Left ventricle myocardium inferior (tissue), 1 donor: ENCODE measurements around the gene URB1. TPM values are rescaled to one million over a fixed set of nuclear protein-coding genes. Genes with fewer than 3 reads are reported as not detected.

Source experiments
- DNase-seq: peaks from one replicate; pipeline ENCODE4 v3.0.0-alpha.2; 2020
- H3K27ac ChIP-seq: fragments of 200-600 bp; replicated peaks from 2 replicates; pipeline ENCODE4 v1.8.0; 2021
- H3K27me3 ChIP-seq: fragments of 200-600 bp; 2 replicates; pipeline ENCODE4 v1.8.0; 2021; ENCODE audit warnings: low read depth
- H3K36me3 ChIP-seq: fragments of 200-600 bp; 2 replicates; pipeline ENCODE4 v1.8.0; 2021
- H3K4me1 ChIP-seq: fragments of 200-600 bp; 2 replicates; pipeline ENCODE4 v1.8.0; 2021
- H3K4me3 ChIP-seq: fragments of 200-600 bp; 2 replicates; pipeline ENCODE4 v1.8.0; 2021; ENCODE audit warnings: mild to moderate bottlenecking, moderate library complexity
- H3K9me3 ChIP-seq: fragments of 200-600 bp; replicated peaks from 2 replicates; pipeline ENCODE4 v1.8.0; 2021
- CTCF ChIP-seq: fragments of 200-600 bp; IDR thresholded peaks from 2 replicates; pipeline ENCODE4 v1.8.0; 2021; ENCODE audit warnings: antibody characterized with exemption, mild to moderate bottlenecking, borderline replicate concordance
- intact Hi-C: fragments of 100-400 bp; cut with micrococcal nuclease; formaldehyde crosslinking; loops from one replicate; pipeline ENCODE4 v1.11.0; 2022
- total RNA-seq: library from RNA; stranded (reverse); fragmentation: NEBNext Ultra II Directional; extraction: Animal tissue kit (Norgen Biotek cat#: 25700); gene quantifications from one replicate; pipeline ENCODE4 v1.2.1, GENCODE V29; 2021
- donor health status: DM: no; HTN: yes; CAD: no; lungs with severe emphysema.

URB1 gene
- total RNA-seq, 1 donor from 2014 or later, result 13.8 TPM

GRCh38 chr21:32423320-32424190 lies 30.7 kb upstream of the URB1 start:
- intact Hi-C loops, result no loop called here
- no peaks in the 10 kb centered on the region for H3K27me3 ChIP-seq
- H3K27ac ChIP-seq, result no peak overlapping the region
- DNase-seq, result no peak
- peaks cover 14% of the 10 kb centered on the region for H3K9me3 ChIP-seq
- no peak for TF ChIP-seq CTCF
- no peak overlapping the region for H3K4me3 ChIP-seq
- peaks cover 12% of the 10 kb centered on the region for H3K36me3 ChIP-seq
- peaks cover 63% of the 10 kb centered on the region for H3K4me1 ChIP-seq

- DNase-seq, result no peak
- peaks cover 63% of the 10 kb centered on the region for H3K4me1 ChIP-seq
- H3K36me3 ChIP-seq, result peaks cover 12% of the 10 kb centered on the region
- H3K4me3 ChIP-seq, result no peak overlapping the region
- H3K27me3 ChIP-seq, result no peaks in the 10 kb centered on the region
- H3K9me3 ChIP-seq, result peaks cover 14% of the 10 kb centered on the region
- intact Hi-C loops, result no loop called here
- no peak overlapping the region for H3K27ac ChIP-seq
- TF ChIP-seq CTCF, result no peak
These were observed 29.3 kb upstream of the URB1 start for GRCh38 chr21:32422064-32422463.

- Histone ChIP-seq H3K4me3 (no peak overlapping the region), H3K9me3 (peaks cover 14% of the 10 kb centered on the region), H3K27ac (no peak overlapping the region), H3K4me1 (peaks cover 67% of the 10 kb centered on the region), H3K36me3 (peaks cover 12% of the 10 kb centered on the region), H3K27me3 (no peaks in the 10 kb centered on the region)
- no peak for TF ChIP-seq CTCF
- no peak for DNase-seq
- intact Hi-C loops, result no loop called here
These were observed 25.3 kb upstream of the URB1 start for GRCh38 chr21:32418146-32418545.

GRCh38 chr21:32415451-32416398 lies 22.9 kb upstream of the URB1 start:
- H3K27ac ChIP-seq, result peak overlapping the region; percentile 100
- H3K4me1 ChIP-seq, result peaks cover 88% of the 10 kb centered on the region
- no peaks in the 10 kb centered on the region for H3K9me3 ChIP-seq
- no peak for DNase-seq
- TF ChIP-seq CTCF, result no peak
- peak overlapping the region; percentile 85 for H3K4me3 ChIP-seq
- no peaks in the 10 kb centered on the region for H3K36me3 ChIP-seq
- no peaks in the 10 kb centered on the region for H3K27me3 ChIP-seq
- intact Hi-C loops, result no loop called here

GRCh38 chr21:32414579-32415358 lies 22.0 kb upstream of the URB1 start:
- Histone ChIP-seq H3K4me3 (peak overlapping the region; percentile 85), H3K9me3 (no peaks in the 10 kb centered on the region), H3K4me1 (peaks cover 88% of the 10 kb centered on the region), H3K27ac (peak overlapping the region; percentile 100), H3K36me3 (no peaks in the 10 kb centered on the region), H3K27me3 (no peaks in the 10 kb centered on the region)
- DNase-seq, result no peak
- peak; percentile 44 for TF ChIP-seq CTCF
- intact Hi-C loops, result no loop called here
